Cardiac fibroblast (primary cell): Measurements from ENCODE around the gene LUM.

ENCODE experiments used
- DNase-seq, 2 donors: peaks; one replicate each; pipeline versions ENCODE4 v3.0.0 to v3.0.0-alpha.2; 2010; ENCODE audit warnings: low read depth in 2 of 2
- H3K4me3 ChIP-seq, 2 donors: replicated peaks in 1 of 2; 1 replicate in 1 of 2; 2 replicates in 1 of 2; pipeline ENCODE4 v1.5.1; 2011; ENCODE audit warnings: low read depth in 2 of 2, low read length in 2 of 2, mild to moderate bottlenecking in 2 of 2, moderate library complexity in 1 of 2
- CTCF ChIP-seq: IDR thresholded peaks from one replicate; pipeline ENCODE4 v1.5.1; 2011; ENCODE audit warnings: low read depth, mild to moderate bottlenecking, low read length, inconsistent platforms

Gene LUM

GRCh38 chr12:91127751-91128150, 16.5 kb upstream of the LUM start:
- no peak overlapping the region for H3K4me3 ChIP-seq
- no peak for TF ChIP-seq CTCF
- DNase-seq, result peak; percentile 39 to 67

GRCh38 chr12:91127306-91127705, 16.0 kb upstream of the LUM start:
- no peak overlapping the region for H3K4me3 ChIP-seq
- no peak for DNase-seq
- no peak for TF ChIP-seq CTCF

- no peak for TF ChIP-seq CTCF
- no peak overlapping the region for H3K4me3 ChIP-seq
- DNase-seq, result no peak
Measured at GRCh38 chr12:91126516-91126915, 15.2 kb upstream of the LUM start.

- H3K4me3 ChIP-seq, result no peak overlapping the region
- TF ChIP-seq CTCF, result no peak
- peak in 1 of 2 donors; percentile 53 for DNase-seq
Measured at GRCh38 chr12:91123236-91123916, 12.1 kb upstream of the LUM start.

- DNase-seq, result no peak
- H3K4me3 ChIP-seq, result no peak overlapping the region
- no peak for TF ChIP-seq CTCF
Measured at GRCh38 chr12:91120781-91121180, 9.5 kb upstream of the LUM start.

GRCh38 chr12:91119089-91119488, 7.8 kb upstream of the LUM start:
- no peak for TF ChIP-seq CTCF
- no peak for DNase-seq
- no peak overlapping the region for H3K4me3 ChIP-seq

GRCh38 chr12:91113621-91114020, 2.3 kb upstream of the LUM start:
- no peak for TF ChIP-seq CTCF
- no peak overlapping the region for H3K4me3 ChIP-seq
- no peak for DNase-seq
